Activated naive CD4-positive, alpha-beta T cell treated with anti-CD3 and anti-CD28 coated beads, Interleukin-2, amount 10 ng/mL, durations not matched to agents 5 hours and 36 hours (primary cell): ENCODE measurements around the gene RCL1. TPM values are rescaled to one million over a fixed set of nuclear protein-coding genes. Genes with fewer than 3 reads are reported as not detected.
A peak's percentile ranks its signal among the peaks of the same experiment; 100 is the strongest.

Experiments
- microRNA-seq: library from miRNA; unstranded; fragments of <30 nt; microRNA quantifications from one replicate; pipeline ENCODE4 v1.2.0, GENCODE V29; 2022; ENCODE audit warnings: borderline microRNAs expressed, borderline replicate concordance
- total RNA-seq, 2 experiments: library from RNA; stranded (reverse); gene quantifications; one replicate each; pipeline ENCODE4 v1.2.3, GENCODE V29; 2021

The RCL1 gene
- 10 to 100 TPM; 13.6 to 16.0 TPM for total RNA-seq

GRCh38 chr9:4792572-4793458 lies at the start of gene RCL1:
Gene RCL1 (plus strand): TSS chr9:4792944. CDS start chr9:4793092, 148 bp downstream.

Small RNA genes lying within 50 kb of the gene (microRNA-seq; reads per million reads assigned to microRNA genes)
- 18.1 reads per million, percentile 51 among the genes with 10 or more reads in this experiment for gene MIR101-2

Other genes with a start within 250 kb of the RCL1 start
- 10 to 100 TPM in 1 of 2 experiments, 1 to 10 TPM in 1; 9.5 to 10.1 TPM for gene PLPP6, start 130.7 kb upstream of the RCL1 start, total RNA-seq
- under 1 TPM; 0.33 to 0.43 TPM for gene SPATA6L, start 126.5 kb upstream of the RCL1 start, total RNA-seq
- gene CDC37L1, start 113.4 kb upstream of the RCL1 start, total RNA-seq, result 10 to 100 TPM; 11.2 to 11.9 TPM
- gene AK3, start 51.7 kb upstream of the RCL1 start, total RNA-seq, result 10 to 100 TPM; 38.4 to 38.7 TPM
- 10 to 100 TPM; 54.6 to 60.3 TPM for gene JAK2, start 192.3 kb downstream of the RCL1 start, total RNA-seq